Epidermal melanocyte (primary cell): ENCODE measurements around the gene MYL12B.
"Not testable (repeated sequence)": the region's sequence is repeated elsewhere in the genome, so short reads cannot be mapped to it uniquely, and the experiment has no call there.

Experiments
- DNase-seq: peaks from one replicate; pipeline ENCODE4 v3.0.0; 2011; ENCODE audit warnings: low spot score; ENCODE audit not compliant: insufficient read length

Gene MYL12B

GRCh38 chr18:3261373-3262233 lies at the start of gene MYL12B:
Gene MYL12B (plus strand): TSS chr18:3262133. CDS start chr18:3272899, 10,766 bp downstream.
- DNase-seq = peak; percentile 70

GRCh38 chr18:3212657-3213056 lies 49.3 kb upstream of the MYL12B start:
- DNase-seq = no peak

- no peak for DNase-seq
Observed at GRCh38 chr18:3213300-3214059, 48.5 kb upstream of the MYL12B start.

- no peak for DNase-seq
Observed at GRCh38 chr18:3214855-3215637, 46.9 kb upstream of the MYL12B start.

GRCh38 chr18:3216987-3217386 lies 44.9 kb upstream of the MYL12B start:
- no peak for DNase-seq

GRCh38 chr18:3217948-3218647 lies 43.8 kb upstream of the MYL12B start:
- no peak for DNase-seq

- DNase-seq = no peak
Observed at GRCh38 chr18:3218819-3219218, 43.1 kb upstream of the MYL12B start.

GRCh38 chr18:3219241-3219630 lies 42.7 kb upstream of the MYL12B start:
- DNase-seq = no peak

GRCh38 chr18:3219631-3220335 lies 42.1 kb upstream of the MYL12B start, which contains the start of gene MYOM1:
Gene MYOM1 (minus strand): TSS chr18:3219968. CDS start chr18:3215223, 4,745 bp downstream.
- DNase-seq = no peak

GRCh38 chr18:3220868-3221267 lies 41.1 kb upstream of the MYL12B start:
- not testable (repeated sequence) for DNase-seq

- no peak for DNase-seq
Observed at GRCh38 chr18:3221496-3221895, 40.4 kb upstream of the MYL12B start.

- no peak for DNase-seq
Observed at GRCh38 chr18:3223356-3223755, 38.6 kb upstream of the MYL12B start.

- no peak for DNase-seq
Observed at GRCh38 chr18:3224223-3224622, 37.7 kb upstream of the MYL12B start.

GRCh38 chr18:3225588-3225987 lies 36.3 kb upstream of the MYL12B start:
- no peak for DNase-seq

GRCh38 chr18:3226048-3226447 lies 35.9 kb upstream of the MYL12B start:
- no peak for DNase-seq

GRCh38 chr18:3230401-3231334 lies 31.3 kb upstream of the MYL12B start:
- no peak for DNase-seq

- no peak for DNase-seq
Observed at GRCh38 chr18:3233004-3233403, 28.9 kb upstream of the MYL12B start.

GRCh38 chr18:3233433-3234168 lies 28.3 kb upstream of the MYL12B start:
- no peak for DNase-seq

- no peak for DNase-seq
Observed at GRCh38 chr18:3234457-3234856, 27.5 kb upstream of the MYL12B start.
